Trophoblast cell (in vitro differentiated cells and primary cell): ENCODE results near the gene HIC2. TPM values are rescaled to one million over a fixed set of nuclear protein-coding genes. Genes with fewer than 3 reads are reported as not detected.
"Not testable (repeated sequence)": the region's sequence is repeated elsewhere in the genome, so short reads cannot be mapped to it uniquely, and the experiment has no call there.

Experiments
- DNase-seq, 2 donors: peaks; one replicate each; pipeline ENCODE4 v3.0.0-alpha.2; 2016
- H2AFZ ChIP-seq: 2 replicates; pipeline ENCODE4 v1.6.1; 2013; ENCODE audit warnings: low read length, moderate library complexity, mild to moderate bottlenecking; ENCODE audit not compliant: insufficient read depth, poor library complexity
- H2AK5ac ChIP-seq: 2 replicates; pipeline ENCODE4 v1.6.1; 2013; ENCODE audit warnings: mild to moderate bottlenecking, low read length
- H2BK120ac ChIP-seq: 2 replicates; pipeline ENCODE4 v1.6.1; 2013; ENCODE audit warnings: low read length, mild to moderate bottlenecking, moderate library complexity; ENCODE audit not compliant: insufficient read depth, poor library complexity
- H2BK12ac ChIP-seq: 2 replicates; pipeline ENCODE4 v1.6.1; 2013; ENCODE audit warnings: mild to moderate bottlenecking, low read length, moderate library complexity
- H2BK5ac ChIP-seq: 2 replicates; pipeline ENCODE4 v1.6.1; 2013; ENCODE audit warnings: low read length, low read depth, moderate library complexity, mild to moderate bottlenecking; ENCODE audit not compliant: poor library complexity
- H3K14ac ChIP-seq: 2 replicates; pipeline ENCODE4 v1.6.1; 2013; ENCODE audit warnings: mild to moderate bottlenecking, low read length
- H3K18ac ChIP-seq: 2 replicates; pipeline ENCODE4 v1.6.1; 2013; ENCODE audit warnings: mild to moderate bottlenecking, low read length
- H3K23ac ChIP-seq: 2 replicates; pipeline ENCODE4 v1.6.1; 2013; ENCODE audit warnings: low read length
- H3K27ac ChIP-seq: 2 replicates; pipeline ENCODE4 v1.5.1; 2013; ENCODE audit warnings: low read depth, mild to moderate bottlenecking, inconsistent platforms, low read length, moderate library complexity
- H3K27me3 ChIP-seq: 2 replicates; pipeline ENCODE4 v1.6.1; 2013; ENCODE audit warnings: inconsistent platforms, mild to moderate bottlenecking, low read length, moderate library complexity; ENCODE audit not compliant: insufficient read depth
- H3K36me3 ChIP-seq, 2 experiments: 1 replicate in 1 of 2; 2 replicates in 1 of 2; pipeline ENCODE4 v1.6.1; 2013; ENCODE audit warnings: low read length in 2 of 2, mild to moderate bottlenecking in 2 of 2, moderate library complexity in 1 of 2; ENCODE audit not compliant: insufficient read depth in 2 of 2, control insufficient read depth in 1 of 2
- H3K4ac ChIP-seq: 2 replicates; pipeline ENCODE4 v1.6.1; 2013; ENCODE audit warnings: low read depth, mild to moderate bottlenecking, low read length, moderate library complexity
- H3K4me1 ChIP-seq, 2 experiments: 1 replicate in 1 of 2; 2 replicates in 1 of 2; pipeline ENCODE4 v1.6.1; 2013; ENCODE audit warnings: low read length in 2 of 2, mild to moderate bottlenecking in 2 of 2, moderate library complexity in 1 of 2; ENCODE audit not compliant: insufficient read depth in 2 of 2, control insufficient read depth in 1 of 2
- H3K4me2 ChIP-seq: 2 replicates; pipeline ENCODE4 v1.6.1; 2013; ENCODE audit warnings: inconsistent platforms, mild to moderate bottlenecking, low read length, moderate library complexity
- H3K4me3 ChIP-seq: 2 replicates; pipeline ENCODE4 v1.5.1; 2013; ENCODE audit warnings: mild to moderate bottlenecking, low read depth, low read length, inconsistent platforms
- H3K79me1 ChIP-seq: one replicate; pipeline ENCODE4 v1.6.1; 2013; ENCODE audit warnings: low read length
- H3K79me2 ChIP-seq: 2 replicates; pipeline ENCODE4 v1.6.1; 2013; ENCODE audit warnings: low read length, mild to moderate bottlenecking; ENCODE audit not compliant: control insufficient read depth, insufficient read depth, poor library complexity
- H3K9ac ChIP-seq: 2 replicates; pipeline ENCODE4 v1.6.1; 2013; ENCODE audit warnings: mild to moderate bottlenecking, low read length
- H3K9me3 ChIP-seq: 2 replicates; pipeline ENCODE4 v1.6.1; 2013; ENCODE audit warnings: low read depth, mild to moderate bottlenecking, control low read depth, inconsistent platforms, low read length; ENCODE audit not compliant: insufficient read depth
- H4K12ac ChIP-seq: 2 replicates; pipeline ENCODE4 v1.6.1; 2013; ENCODE audit warnings: low read depth, mild to moderate bottlenecking, low read length, moderate library complexity
- H4K8ac ChIP-seq: 2 replicates; pipeline ENCODE4 v1.6.1; 2013; ENCODE audit warnings: low read depth, mild to moderate bottlenecking, low read length, moderate library complexity
- H4K91ac ChIP-seq: one replicate; pipeline ENCODE4 v1.6.1; 2013; ENCODE audit warnings: low read depth, mild to moderate bottlenecking, low read length, moderate library complexity
- WGBS: extraction: QIAGEN DNeasy Blood & Tissue Kit; methylation state at CpG from one replicate; pipeline ENCODE4 v1.1.7; 2013; ENCODE audit warnings: missing lambda C conversion rate; ENCODE audit not compliant: insufficient read length, insufficient coverage; ENCODE audit errors: extremely low coverage; 5-methylcytosine and 5-hydroxymethylcytosine counted together
- polyA plus RNA-seq: library from polyadenylated mRNA; stranded (reverse); fragments of 200-250 nt; gene quantifications from 2 replicates; pipeline ENCODE4 v1.2.3, GENCODE V29; 2013

Gene HIC2, protein sequence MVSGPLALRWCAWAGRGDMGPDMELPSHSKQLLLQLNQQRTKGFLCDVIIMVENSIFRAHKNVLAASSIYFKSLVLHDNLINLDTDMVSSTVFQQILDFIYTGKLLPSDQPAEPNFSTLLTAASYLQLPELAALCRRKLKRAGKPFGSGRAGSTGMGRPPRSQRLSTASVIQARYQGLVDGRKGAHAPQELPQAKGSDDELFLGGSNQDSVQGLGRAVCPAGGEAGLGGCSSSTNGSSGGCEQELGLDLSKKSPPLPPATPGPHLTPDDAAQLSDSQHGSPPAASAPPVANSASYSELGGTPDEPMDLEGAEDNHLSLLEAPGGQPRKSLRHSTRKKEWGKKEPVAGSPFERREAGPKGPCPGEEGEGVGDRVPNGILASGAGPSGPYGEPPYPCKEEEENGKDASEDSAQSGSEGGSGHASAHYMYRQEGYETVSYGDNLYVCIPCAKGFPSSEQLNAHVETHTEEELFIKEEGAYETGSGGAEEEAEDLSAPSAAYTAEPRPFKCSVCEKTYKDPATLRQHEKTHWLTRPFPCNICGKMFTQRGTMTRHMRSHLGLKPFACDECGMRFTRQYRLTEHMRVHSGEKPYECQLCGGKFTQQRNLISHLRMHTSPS
- polyA plus RNA-seq, result 61.7 and 66.5 TPM in 2 replicates

DNA sequence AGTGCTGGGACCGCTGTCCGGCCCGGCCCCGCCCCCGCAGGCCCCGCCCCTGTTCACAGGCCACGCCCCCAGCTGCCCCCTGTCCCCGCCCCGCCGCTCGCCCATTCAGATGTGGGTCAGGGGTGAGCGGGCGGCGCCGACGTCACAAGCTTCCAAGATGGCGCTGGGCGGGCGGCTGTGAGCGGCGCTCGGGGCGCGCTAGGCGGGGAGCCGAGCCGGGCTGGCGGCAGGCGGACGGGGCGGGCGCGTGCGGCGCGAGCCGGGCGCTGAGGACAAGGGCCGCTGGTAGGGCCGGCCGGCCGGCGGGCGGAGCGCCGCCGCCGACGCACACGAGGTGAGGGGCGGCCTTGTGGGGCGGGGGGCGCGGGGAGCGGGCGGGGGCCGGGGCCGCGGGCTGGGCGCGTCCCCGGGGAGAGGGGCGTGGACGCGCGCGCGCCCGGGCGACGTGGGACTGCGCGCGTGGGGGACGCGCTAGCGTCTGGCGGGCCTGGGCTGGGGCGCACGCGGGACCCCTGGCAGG is at the start of gene HIC2:
Gene HIC2, plus strand, starts transcription at position 145 of the 520 bp plus-strand sequence. CDS start 25,461 bp downstream, outside the sequence.
- not testable (repeated sequence) for H3K4ac ChIP-seq, DNase-seq, H3K79me2 ChIP-seq, H2AK5ac ChIP-seq, H3K9ac ChIP-seq, H3K9me3 ChIP-seq, H3K79me1 ChIP-seq, H2BK5ac ChIP-seq, H3K4me1 ChIP-seq, H3K27me3 ChIP-seq, H3K36me3 ChIP-seq, H2BK120ac ChIP-seq, H3K18ac ChIP-seq, H4K12ac ChIP-seq, H3K23ac ChIP-seq, H2BK12ac ChIP-seq, H2AFZ ChIP-seq
- Histone ChIP-seq H3K14ac (peak within 1 kb of the TSS; percentile 74), H4K8ac (peak within 1 kb of the TSS; percentile 77), H4K91ac (peak within 1 kb of the TSS; percentile 51), H3K4me3 (peak within 1 kb of the TSS; percentile 79), H3K4me2 (peak within 1 kb of the TSS; percentile 52), H3K27ac (peak within 1 kb of the TSS; percentile 65)
- WGBS, result no CpG with 5 or more reads among the region's 81 CpGs

DNA sequence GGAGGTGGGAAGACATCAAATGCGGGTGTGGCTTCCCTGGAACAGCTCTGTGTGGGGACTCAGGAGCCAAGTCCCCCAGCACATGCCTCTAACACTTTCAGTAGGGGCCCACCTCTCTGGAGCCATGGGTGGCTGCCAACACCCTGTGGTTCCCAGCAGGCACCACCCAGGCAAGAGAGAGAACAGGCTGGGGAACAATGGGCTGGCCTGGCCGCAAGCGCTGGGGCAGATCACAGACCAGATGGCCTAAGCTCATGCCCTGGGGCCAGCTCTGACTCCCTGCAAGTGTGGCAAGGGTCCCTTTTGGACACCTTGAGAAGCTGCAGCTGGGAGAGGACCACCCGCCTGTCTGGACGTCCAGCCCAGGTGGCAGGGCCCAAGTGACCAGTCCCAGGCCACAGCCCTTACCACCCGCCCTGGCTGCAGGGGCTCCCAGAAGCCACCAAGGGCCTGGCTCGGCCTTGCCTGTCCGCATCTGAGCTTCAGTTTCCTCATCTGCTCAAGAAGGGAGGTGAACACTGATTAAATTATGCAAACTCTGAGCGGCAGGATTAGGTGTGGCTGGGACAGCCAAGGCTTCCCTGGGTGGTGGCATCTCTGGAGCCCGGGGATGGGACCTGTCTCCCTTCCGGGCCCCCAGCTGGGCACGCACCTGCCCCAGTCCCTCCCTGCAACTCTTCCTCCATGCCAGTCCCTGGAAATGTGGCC is 48.4 kb upstream of the HIC2 start:
- H2AFZ ChIP-seq, H3K23ac ChIP-seq, H3K4ac ChIP-seq, H2AK5ac ChIP-seq, H2BK5ac ChIP-seq, H4K12ac ChIP-seq, H3K18ac ChIP-seq, H3K79me2 ChIP-seq, H3K14ac ChIP-seq, H3K27ac ChIP-seq, H3K79me1 ChIP-seq, H3K4me3 ChIP-seq, H3K9ac ChIP-seq, H3K4me1 ChIP-seq, H2BK12ac ChIP-seq, H3K4me2 ChIP-seq, H4K8ac ChIP-seq, DNase-seq, H4K91ac ChIP-seq, H3K36me3 ChIP-seq, H3K27me3 ChIP-seq, H2BK120ac ChIP-seq, H3K9me3 ChIP-seq: not testable (repeated sequence)
- WGBS, result no CpG with 5 or more reads among the region's 12 CpGs

DNA sequence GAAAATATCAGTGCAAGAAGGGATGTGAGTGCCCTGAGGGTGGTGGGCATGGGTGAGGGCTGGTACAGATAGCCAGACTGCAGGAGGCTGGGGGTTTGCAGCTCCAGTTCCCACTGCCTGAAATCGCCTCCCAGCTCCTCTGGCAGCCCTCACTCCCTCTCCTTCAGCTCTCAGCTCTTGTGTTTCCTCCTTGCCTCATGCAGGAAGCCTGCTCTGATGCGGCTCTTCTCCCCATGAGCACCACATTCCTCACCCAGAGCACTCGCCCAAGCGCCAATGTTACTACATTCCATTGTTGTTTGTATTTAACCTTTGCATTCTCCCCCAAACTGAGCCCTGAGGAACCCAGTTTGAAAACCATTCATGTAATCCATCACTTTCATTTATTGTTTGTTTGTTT is 41.3 kb upstream of the HIC2 start:
- not testable (repeated sequence) for H3K4me1 ChIP-seq, H2BK5ac ChIP-seq, H2AFZ ChIP-seq, H4K12ac ChIP-seq, H3K18ac ChIP-seq, DNase-seq, H2BK120ac ChIP-seq, H2BK12ac ChIP-seq, H4K8ac ChIP-seq, H3K9ac ChIP-seq, H3K27ac ChIP-seq, H3K36me3 ChIP-seq, H3K4me3 ChIP-seq, H3K79me1 ChIP-seq, H3K9me3 ChIP-seq, H3K23ac ChIP-seq, H3K14ac ChIP-seq, H3K27me3 ChIP-seq, H2AK5ac ChIP-seq, H3K4me2 ChIP-seq, H3K79me2 ChIP-seq, H3K4ac ChIP-seq, H4K91ac ChIP-seq
- no CpG with 5 or more reads among the region's 4 CpGs for WGBS

GRCh38 chr22:21383701-21384467 is 33.3 kb upstream of the HIC2 start, which contains the start of gene RIMBP3B:
RIMBP3B (plus strand) TSS chr22:21383751; CDS start chr22:21383859, 108 bp downstream.
- H3K36me3 ChIP-seq, H2BK120ac ChIP-seq, H3K18ac ChIP-seq, H3K14ac ChIP-seq, H3K23ac ChIP-seq, H4K91ac ChIP-seq, H3K27ac ChIP-seq, H3K9ac ChIP-seq, H2BK12ac ChIP-seq, H2AFZ ChIP-seq, H3K79me2 ChIP-seq, H4K12ac ChIP-seq, H3K4me1 ChIP-seq, H3K27me3 ChIP-seq, H3K4me3 ChIP-seq, H3K4me2 ChIP-seq, DNase-seq, H3K4ac ChIP-seq, H3K79me1 ChIP-seq, H2AK5ac ChIP-seq, H3K9me3 ChIP-seq, H4K8ac ChIP-seq, H2BK5ac ChIP-seq: not testable (repeated sequence)
- WGBS, result no CpG with 5 or more reads among the region's 91 CpGs
